Femur (tissue), 1 donor: ENCODE data around the gene UBTF.
"Not testable (repeated sequence)": the region's sequence is repeated elsewhere in the genome, so short reads cannot be mapped to it uniquely, and the experiment has no call there.

Experiments used
- DNase-seq: peaks from one replicate; pipeline ENCODE4 v3.0.0-alpha.2; 2017

Gene UBTF

DNA sequence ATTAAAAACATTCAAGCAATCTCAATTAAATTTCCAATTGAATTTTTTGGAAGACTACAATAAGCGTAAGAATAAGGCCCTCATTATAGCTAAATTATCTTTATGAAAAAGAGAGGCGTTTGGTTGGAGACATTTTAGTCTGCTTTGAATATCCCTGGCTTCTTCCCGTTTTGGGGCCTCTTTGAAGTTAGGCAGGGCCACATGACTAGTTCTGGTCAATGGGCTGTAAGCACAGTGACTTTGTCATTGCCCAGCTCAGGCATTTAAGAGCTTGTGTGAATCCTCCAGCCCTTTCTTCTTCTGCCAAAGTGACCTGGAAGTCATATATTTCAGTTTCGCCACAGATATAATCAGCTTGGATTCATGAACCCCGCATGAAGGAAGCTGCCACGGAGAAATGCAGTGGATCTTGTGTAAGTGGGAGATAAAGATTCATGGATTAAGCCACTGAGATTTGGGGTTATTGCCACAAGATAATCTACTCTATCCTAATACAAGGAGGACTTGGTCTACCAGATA is 21.7 kb upstream of the UBTF start:
- no peak for DNase-seq

DNA sequence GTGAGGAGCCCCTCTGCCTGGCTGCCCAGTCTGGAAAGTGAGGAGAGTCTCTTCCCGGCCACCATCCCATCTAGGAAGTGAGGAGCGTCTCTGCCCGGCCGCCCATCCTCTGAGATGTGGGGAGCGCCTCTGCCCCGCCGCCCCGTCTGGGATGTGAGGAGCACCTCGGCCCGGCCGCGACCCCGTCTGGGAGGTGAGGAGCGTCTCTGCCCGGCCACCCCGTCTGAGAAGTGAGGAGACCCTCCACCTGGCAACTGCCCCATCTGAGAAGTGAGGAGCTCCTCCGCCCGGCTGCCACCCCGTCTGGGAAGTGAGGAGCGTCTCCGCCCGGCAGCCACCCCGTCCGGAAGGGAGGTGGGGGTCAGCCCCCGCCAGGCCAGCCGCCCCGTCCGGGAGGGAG is 18.4 kb upstream of the UBTF start:
- DNase-seq = not testable (repeated sequence)

DNA sequence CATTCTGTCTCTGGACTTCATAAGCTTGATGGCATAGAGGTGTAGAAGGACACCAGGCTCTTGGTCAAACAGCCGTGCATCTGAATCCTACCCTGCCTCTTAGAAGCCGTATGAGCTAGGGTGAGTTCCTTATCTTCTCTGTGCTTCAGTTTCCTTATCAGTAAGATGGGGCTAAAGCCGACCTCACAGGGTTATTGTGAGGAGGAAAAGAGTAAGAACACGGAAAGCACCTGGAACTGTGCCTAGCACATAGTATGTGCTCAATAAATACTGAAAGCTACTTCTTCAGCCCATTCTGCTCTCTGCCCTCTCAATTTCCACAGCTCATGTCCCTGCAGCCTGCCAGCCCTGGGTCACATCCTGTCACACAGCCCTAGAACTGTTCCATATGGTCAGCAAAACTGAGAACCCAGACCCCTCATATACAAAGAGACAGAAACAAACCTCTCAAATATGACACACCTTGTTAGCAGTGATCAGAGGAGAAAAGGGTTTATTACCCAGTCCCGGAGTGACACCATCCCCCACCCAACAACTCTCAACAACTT is 17.0 kb upstream of the UBTF start:
- DNase-seq = no peak

DNA sequence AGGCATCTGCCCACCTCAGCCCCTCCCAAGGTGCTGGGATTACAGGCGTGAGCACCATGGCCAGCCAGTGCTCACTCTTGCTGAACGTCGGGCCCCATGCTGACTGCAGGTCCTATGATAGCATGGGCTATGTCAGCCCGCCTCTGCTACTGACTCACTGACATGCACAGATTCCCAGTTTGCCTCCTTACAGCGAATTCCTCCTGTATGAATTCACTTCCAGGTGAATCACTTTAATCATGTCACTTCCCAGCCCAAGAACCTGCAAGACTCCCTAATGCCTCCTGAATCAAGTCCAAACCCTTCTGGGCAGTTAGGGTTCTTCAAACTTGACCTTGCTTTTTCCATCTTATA is 16.1 kb upstream of the UBTF start:
- no peak for DNase-seq

DNA sequence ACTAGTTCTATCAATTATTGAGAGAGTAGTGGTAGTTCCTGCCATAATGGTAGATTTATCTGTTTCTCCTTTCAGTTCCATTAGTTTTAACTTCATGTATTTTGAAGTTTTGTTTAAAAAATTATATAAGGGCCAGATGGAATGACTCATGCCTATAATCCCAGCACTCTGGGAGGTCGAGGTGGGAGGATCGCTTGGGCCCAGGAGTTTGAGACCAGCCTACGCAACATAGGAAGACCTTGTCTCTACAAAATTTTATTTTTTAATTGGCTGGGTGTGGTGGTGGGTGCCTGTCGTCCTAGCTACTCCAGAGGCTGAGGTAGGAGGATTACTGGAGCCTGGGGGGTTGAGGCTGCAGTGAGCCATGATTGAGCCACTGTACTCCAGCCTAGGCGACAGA is 14.1 kb upstream of the UBTF start:
- no peak for DNase-seq

DNA sequence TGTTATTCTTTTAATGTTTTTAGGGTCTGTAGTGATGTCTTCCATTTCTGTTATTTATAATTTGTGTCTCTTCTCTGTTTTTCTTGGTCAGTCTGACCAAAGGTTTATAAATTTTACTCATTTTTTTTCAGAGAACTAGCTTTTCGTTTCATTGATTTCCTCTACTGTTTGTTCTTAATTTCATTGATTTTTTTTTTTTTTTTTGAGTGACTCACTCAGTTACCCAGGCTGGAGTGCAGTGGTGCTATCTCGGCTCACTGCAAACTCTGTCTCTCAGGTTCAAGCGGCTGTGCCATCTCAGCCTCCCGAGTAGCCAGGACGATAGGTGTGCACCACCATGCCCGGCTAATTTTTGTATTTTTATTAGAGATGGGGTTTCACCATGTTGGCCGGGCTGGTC is 12.6 kb upstream of the UBTF start:
- DNase-seq = no peak

DNA sequence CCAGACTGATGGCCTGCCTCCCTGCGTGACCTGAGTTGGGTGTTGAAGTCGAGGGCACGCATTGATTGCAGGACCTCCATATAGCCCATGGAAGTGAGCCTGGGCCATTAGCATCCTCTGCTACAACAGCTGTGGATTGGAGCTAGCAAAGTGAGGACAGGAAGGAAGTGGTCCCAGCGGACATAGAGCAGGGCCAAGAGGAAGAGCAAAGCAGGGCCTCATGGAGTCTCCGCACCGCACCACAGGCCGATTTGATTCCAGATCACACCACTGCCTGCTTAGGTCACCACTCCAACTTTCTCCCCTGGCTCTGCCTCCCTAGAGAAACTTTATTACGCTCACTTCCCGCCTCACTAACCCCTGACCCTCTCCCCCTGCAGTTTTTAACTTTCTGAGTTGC is 10.7 kb upstream of the UBTF start:
- no peak for DNase-seq

DNA sequence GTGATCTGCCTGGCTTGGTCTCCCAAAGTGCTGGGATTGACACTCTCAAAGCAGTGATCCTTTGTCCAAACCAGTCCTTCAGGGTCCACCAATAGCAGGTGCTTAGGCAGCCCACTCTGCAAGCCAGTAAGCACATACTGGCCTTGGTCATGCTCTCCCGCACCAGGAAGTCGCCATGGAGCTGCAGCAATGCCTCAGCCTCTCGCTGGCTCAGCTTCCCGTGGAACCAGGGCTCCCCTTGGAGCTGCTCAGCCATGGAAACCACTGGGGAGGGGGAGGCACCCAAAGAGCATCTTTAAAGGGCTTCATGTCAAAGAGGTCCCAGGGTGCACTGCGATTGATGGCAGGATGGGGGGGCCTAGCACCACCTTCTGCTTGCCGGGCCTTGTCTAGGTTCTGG is 9.6 kb upstream of the UBTF start:
- no peak for DNase-seq

DNA sequence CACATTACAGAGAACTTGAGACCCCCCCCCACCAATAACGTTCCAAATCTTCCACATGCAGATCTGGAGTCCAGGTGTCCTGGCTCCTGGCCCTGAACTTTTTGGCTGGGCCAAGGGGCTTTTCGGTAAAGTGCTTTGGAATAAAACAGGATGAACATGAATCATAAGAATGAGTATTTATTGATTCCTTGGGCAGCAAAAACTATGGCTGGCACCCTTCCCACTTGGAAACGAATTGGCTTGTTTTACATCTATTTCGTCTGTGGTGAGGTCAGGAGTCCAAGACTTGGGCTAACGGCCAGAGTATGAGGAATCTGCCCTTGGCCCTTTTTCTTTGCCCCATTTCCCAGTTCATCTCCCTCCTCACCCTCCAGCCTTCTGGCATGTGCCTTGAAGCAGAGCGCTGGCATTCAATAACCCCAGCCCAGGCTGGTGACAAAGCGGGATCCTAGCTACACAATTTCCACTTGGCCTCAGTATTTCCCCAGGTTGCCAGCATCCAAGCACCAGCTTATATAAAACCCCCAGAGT is 4.1 kb upstream of the UBTF start:
- DNase-seq = peak; percentile 62

DNA sequence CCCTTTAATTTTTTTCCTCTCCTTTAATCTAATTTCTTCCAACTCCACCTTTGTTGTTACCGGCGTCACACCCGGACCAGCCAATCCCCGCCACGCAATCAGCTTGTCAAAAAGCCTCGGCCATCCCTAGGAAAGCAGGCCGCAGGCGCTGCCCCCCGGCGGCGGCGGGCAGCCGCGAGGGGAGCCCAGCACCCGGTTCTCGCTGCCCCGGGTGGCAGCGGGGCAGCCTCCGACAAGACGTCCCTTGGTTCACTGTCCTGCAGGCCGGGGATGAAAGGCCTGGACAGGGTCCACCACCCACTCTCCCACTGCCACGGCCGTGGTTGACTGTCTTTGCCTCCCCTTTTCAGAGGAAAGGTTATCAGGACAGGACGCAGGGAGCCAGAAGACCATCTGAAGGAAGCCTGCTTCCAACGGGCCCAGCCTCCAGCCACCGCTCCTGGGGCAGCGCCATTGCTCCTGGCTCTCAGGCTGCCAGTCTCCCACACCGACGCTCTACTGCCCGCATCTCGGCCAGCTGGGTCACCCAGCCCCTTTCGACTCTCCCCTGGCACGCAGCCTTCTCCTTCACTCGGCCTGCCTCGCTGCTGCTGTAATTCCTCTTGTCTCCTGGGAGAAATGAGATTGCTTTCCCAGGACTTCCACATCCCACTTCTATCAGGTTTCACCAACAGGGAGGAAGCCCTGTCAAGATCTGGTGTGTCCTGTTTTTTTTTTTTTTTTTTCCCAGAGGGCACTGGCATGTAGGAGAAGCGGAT is 2.8 kb upstream of the UBTF start:
- DNase-seq = peak; percentile 82

DNA sequence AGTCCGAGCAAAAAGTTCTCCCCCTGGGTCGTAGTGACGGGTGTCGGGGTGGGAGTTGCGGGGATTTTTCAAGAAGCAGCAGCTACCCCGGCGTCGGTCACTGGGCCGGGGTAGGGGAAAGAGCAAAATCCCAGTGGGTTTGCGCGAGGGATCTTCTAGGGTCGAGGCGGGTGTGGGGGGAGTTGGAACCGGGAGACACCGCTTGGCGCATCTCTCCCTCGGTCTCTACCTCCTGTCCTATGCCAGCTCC is 2.3 kb upstream of the UBTF start:
- no peak for DNase-seq

DNA sequence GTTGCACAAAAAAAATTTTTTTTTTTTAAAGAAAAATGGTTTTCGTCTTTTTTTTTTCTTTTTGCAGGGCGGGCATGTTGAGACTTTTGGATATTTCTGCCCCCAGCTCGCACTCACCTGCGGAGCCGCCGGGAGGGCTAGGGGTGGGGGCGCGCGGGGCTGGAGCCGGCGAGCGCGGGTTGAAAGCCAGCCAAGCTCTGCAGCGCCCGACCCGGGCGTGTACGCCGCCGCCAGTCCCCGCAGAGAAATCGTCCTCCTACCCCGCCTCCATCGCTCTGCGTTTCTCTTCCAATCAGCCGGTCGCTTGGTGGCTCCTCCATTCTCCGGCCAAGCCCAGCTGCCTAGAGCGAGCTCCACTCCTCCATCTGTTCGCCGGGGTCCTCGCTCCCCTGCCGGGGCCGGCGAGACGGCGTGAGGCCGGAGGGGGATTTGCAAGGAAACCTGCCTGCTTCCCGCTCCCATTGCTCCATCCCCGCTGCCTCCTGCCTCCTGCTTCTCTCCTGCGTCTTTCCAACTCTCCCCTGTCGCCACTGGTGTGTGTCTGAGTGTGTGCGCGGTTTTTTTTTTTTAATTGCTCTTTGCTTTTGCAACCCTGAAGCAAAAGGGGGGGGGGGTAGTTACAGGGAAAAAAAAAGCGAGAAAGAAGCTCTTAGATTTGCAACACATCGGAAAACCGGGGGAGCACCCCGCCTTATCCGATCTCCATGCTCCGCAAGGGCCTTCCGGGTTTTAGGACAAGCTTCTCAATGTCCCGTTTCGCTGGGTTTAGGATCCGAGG is 1.8 kb upstream of the UBTF start:
- peak; percentile 92 for DNase-seq

DNA sequence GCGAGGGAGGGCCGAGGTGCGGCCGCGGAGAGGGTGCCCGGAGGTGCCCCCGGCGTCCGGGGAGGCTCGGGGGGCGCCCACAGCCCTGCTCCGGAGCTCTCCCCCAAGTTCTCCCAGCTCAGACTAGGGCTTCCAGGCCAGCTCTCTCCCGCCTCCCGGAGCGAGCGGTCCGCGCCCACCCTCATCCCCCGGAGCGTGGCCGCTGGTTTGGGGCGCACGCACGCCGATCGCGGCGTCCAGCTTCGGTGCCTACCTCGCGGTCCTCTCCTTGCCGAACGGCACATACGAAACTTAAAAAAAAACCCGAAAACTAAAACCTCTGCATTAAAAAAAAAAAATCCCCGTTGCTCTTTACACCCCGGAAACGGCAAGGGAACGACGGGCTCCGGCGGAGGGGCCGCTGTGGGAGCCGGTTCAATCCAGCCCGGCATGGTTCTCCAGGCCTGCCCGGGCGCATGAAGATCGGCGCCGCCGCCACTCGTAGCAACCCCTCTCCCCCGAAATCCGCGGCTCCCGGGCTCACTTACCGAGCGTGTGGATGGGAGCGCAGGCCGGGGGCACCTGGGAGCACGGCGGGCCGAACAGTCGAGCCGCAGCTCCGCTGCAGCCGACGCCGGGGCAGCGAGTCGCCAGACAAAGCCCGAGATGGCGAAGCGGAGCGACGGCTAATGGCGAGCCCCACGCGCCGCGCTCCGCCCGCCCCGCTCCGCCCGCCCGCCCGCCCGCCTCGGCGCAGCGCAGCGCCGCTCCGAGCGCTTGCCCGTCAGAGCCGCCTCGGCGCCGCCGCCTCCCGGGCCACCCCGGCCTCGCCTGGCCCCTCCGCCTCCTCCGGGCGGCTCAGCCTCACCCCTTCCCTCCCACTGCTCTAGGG is 973 bp upstream of the UBTF start:
- peak; percentile 73 for DNase-seq

DNA sequence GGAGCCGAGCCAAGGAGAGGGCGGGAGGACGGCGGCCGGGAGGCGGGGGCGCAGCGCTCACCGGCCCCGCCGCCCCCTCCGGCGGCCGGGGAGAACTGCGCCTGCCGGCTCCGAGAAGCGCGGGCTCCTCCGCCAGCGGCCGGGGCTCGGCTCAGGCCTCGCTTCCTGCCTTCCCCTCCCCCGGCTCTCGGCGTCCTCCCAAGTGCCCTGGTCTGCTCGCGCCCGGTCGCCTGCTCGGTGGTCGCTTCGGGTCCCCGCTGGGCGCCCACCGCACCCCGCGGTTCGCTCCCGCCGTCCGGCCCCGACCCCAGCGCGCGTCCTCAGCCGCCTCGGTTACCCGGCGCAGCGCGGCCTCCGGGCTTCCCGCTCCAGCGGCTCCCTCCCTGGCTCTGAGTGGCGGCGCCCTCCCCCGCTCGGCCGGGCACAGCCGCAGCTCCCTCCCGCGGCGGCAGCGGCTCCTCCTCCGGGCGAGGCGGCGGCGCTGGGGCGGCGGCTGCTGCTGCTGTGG is 313 bp downstream of the UBTF start:
- peak; percentile 80 for DNase-seq

DNA sequence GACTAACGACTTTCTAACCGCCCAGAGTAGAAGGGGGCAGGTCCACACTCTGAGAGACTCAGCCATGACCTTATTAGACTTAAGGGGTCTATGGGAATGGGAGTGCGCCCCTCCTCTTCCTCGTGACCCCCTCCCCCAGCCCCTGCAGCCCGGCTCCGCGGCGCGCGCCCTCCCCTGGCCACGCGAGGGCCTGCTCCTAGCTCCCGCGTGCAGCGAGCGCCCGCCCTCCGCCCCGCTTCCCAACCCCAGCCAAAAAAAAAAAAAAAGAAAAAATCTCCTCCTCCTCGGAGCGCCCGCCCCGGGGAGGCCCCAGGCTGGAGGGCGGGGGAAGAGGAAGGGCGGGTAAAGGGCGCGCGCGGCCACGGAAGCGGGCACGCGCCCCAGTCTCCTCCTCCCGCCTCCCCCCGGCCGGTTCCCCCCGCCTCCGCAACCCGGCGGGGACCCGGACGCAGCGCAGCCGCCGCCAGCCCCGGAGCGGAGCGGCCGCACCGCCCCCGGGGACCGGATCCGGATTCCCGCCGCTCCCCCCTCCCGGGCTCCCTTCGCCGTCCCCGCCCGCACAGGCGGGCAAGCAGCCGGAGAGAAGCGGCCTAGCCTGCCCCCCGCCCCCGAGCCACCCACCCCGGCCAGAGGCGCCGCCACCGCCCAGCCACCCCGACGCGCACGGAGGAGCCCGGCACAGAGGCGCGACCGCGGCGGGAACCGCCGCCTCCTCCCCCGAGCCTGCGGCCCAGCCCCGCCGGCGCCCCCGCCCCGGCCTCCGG is 949 bp downstream of the UBTF start:
- DNase-seq = peak; percentile 93

DNA sequence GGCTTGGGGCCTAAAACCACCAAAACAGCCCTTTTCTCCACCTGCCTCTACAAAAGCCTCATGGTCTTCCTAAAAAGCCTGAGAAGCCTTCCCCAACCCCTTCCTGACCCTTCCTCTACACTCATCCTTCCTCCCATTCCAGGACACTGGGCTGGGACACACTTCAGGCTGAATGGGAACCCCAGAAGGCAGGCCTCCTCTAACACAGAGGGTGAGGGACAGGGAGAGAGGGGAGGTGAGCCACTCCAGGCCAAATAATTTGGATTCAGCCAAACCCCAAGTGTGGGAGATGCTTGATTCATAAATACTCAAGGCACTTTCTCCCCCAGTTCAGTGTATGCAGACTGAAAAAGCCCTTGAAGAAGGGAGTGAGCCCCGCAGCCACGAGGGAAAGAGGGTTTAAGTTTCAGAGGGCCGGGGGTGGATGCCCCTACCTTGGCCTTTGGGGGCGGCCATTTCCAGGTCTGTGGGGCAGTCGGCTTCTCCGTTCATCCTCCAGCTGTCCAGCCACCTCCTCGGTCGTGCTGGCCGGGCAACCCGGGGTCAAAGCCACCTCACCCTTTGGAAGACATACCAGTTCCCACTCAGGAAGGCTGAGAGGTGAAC is 1.6 kb downstream of the UBTF start:
- DNase-seq = peak; percentile 18

DNA sequence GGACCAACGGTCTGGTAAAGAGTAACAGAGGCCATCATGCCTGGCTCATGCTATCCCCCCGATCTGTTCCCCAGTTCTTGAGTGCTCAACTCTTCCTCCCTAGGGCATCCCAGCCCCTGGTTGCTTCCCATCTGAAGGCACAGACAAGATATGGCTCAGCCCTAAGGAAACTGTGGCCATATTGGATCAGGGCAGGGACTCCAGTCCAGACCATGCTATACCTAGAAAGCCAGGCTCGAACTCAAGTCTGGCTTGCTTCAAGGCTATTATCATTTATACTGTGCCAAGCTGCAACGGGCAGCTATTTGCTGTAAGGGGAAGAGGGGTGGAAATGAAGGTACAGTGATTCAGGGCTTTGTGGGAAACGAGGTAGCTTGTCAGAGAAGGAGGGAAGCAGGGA is 2.8 kb downstream of the UBTF start:
- no peak for DNase-seq

DNA sequence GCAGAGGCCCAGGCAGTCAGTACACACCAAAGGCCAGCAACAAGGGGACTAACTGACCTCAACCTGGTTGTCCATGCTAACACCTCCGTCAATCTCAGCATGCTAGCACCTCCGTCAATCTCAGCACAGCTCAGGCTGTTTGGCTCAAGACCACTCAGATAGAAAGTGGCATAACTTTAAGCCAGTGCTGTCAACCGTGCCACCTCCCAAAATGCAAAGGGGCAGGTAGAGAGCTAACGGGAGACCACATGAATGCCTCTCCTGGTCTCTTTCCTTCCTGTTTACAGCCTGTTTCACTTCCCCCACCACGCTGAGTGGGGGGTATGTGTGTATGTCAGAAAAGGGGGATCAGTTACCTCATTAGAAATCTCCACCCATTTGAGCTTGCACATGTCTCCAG is 3.3 kb downstream of the UBTF start:
- peak; percentile 21 for DNase-seq

DNA sequence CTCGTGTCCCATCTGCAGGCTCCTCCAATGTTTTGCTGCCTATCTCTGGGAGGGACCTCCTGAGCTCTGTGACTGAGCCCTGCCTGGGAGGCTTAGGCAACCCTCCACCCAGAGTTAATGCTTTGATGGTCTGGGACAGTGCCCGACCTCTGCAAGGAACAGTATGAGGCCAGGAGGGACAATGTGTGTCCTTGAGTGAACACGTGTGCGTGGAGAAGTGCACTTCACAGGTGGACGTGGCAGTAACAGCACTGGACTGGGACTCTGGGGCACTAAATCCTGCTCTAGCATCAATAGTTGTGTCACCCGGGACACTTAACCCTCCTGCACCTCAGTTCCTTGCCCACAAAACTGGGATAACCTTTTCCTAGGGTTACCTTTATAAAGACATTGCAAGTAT is 4.6 kb downstream of the UBTF start:
- no peak for DNase-seq

DNA sequence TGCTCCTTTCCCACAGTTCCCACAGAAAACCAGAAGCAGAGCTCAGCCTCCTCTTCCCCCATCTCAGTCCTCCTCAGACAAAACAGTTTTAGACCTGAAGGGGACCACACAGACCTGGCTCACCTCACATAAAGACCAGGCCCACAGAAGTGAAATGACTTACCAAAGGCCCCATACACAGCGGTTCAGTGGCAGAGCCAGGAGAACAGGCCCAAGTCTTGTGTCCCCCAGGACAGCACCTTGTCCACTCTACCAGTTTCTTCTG is 5.3 kb downstream of the UBTF start:
- no peak for DNase-seq

DNA sequence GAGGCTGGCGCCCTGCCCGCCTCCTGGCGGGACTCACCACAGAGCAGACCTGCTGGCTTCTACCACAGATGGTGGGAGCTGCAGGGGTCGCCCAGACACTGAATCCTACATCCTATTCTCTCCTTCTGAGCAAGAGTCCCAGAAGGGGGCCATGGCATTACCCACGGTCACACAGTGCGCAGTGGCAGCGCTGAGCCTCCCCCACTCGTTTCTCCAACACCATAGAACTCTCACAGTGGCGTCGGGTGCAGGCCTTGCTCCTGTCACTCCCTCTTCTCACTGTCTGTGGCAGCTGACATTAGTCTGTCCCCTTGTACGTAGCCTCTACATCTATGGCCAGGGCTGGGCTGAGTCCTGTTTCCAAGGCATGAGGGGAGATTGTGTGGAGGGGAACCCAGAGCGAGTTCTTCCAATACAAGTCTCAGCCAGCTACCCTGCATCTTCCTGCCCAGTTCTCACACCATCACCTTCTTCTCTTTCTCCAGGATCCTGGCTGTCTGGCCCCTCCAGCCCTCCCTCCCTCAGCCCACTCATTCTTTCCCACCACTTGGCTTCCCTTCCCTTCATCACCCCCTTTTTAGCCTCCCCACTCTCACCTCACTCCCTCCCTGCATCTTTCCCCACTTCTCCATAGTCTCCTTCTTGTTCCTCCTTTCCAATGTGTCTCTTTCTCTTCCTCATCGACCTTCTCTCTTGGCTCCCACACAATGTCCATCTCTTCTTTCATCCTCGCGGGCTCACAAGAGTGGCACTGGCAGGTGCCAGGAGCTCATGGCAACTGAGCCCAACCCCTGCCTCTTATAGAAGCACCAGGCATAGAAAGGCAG is 5.9 kb downstream of the UBTF start:
- peak; percentile 21 for DNase-seq
